ENCODE measurements around the gene PALLD. TPM values are rescaled to one million over a fixed set of nuclear protein-coding genes. Genes with fewer than 3 reads are reported as not detected.
A peak's percentile ranks its signal among the peaks of the same experiment; 100 is the strongest.

The PALLD gene
- total RNA-seq, 1 experiment from 2014 or later, result 6.5 TPM

GRCh38 chr4:168710353-168710946 is 213.6 kb downstream of the PALLD start:
- TF ChIP-seq CTCF (IDR thresholded peaks at IDR 0.05), result peak; percentile 59
- no peak for TF ChIP-seq REST (IDR thresholded peaks at IDR 0.05; ENCODE audit: insufficient read depth in 1 of 2, low read depth in 2 of 2, low read length in 1 of 2)
- Histone ChIP-seq H3K27ac (ENCODE audit: low read length) (no peak overlapping the region), H3K4me3 (ENCODE audit: low read depth in 2 of 2, low read length in 2 of 2) (no peak overlapping the region), H3K4me1 (ENCODE audit: control insufficient read depth, insufficient read depth, low read length) (no peaks in the 10 kb centered on the region), H3K27me3 (ENCODE audit: control insufficient read depth, insufficient read depth, low read length) (no peaks in the 10 kb centered on the region), H3K36me3 (ENCODE audit: control insufficient read depth, insufficient read depth, low read length) (no peaks in the 10 kb centered on the region), H3K9me3 (ENCODE audit: control insufficient read depth, insufficient read depth, low read depth, low read length) (no peaks in the 10 kb centered on the region)
- in situ Hi-C loops (cut with HindIII; ENCODE audit: low pct_unique_long_range_greater_than_20kb, low sequenced_read_pairs), result no loop called here
- BruUV-seq (replicated peaks), result no TSS peak
- POLR2A ChIA-PET, result no interaction called here
- DNase-seq (ENCODE audit: low read depth, low spot score), result peak; percentile 27
- ATAC-seq, result no peak
- CTCF ChIA-PET, result interaction anchor here (1.0 kb wide), 1 partner anchor 528 kb away, joined by 4 read pairs; no protein-coding TSS in a partner anchor
- intact Hi-C loops (cut with micrococcal nuclease; ENCODE audit: unreplicated experiment), result loop anchor here (5.0 to 10.0 kb wide), 2 partner anchors 184 to 207 kb away; no protein-coding TSS in a partner anchor

- intact Hi-C loops (cut with micrococcal nuclease; ENCODE audit: unreplicated experiment) (loop anchor here (5.0 to 10.0 kb wide), 2 partner anchors 183 to 206 kb away; no protein-coding TSS in a partner anchor), in situ Hi-C loops (cut with HindIII; ENCODE audit: low pct_unique_long_range_greater_than_20kb, low sequenced_read_pairs) (no loop called here)
- Histone ChIP-seq H3K36me3 (ENCODE audit: control insufficient read depth, insufficient read depth, low read length) (no peaks in the 10 kb centered on the region), H3K9me3 (ENCODE audit: control insufficient read depth, insufficient read depth, low read depth, low read length) (no peaks in the 10 kb centered on the region), H3K27ac (ENCODE audit: low read length) (no peak overlapping the region), H3K4me3 (ENCODE audit: low read depth in 2 of 2, low read length in 2 of 2) (no peak overlapping the region), H3K4me1 (ENCODE audit: control insufficient read depth, insufficient read depth, low read length) (no peaks in the 10 kb centered on the region), H3K27me3 (ENCODE audit: control insufficient read depth, insufficient read depth, low read length) (no peaks in the 10 kb centered on the region)
- TF ChIP-seq POLR2AphosphoS5 (IDR thresholded peaks at IDR 0.05; ENCODE audit: low read depth, low read length), result no peak
- TF ChIP-seq TCF7L2 (IDR thresholded peaks at IDR 0.05; ENCODE audit: low read depth, low read length), result no peak
- no peak for TF ChIP-seq SIN3A (IDR thresholded peaks at IDR 0.05; ENCODE audit: borderline replicate concordance, insufficient read depth, low read depth, low read length)
- TF ChIP-seq REST (IDR thresholded peaks at IDR 0.05; ENCODE audit: insufficient read depth in 1 of 2, low read depth in 2 of 2, low read length in 1 of 2), result no peak
- TF ChIP-seq CTCF (IDR thresholded peaks at IDR 0.05), result no peak
- no peak for DNase-seq (ENCODE audit: low read depth, low spot score)
- no peak for ATAC-seq
- no TSS peak for BruUV-seq (replicated peaks)
- ChIA-PET POLR2A (no interaction called here), CTCF (interaction anchor here (1.0 kb wide), 1 partner anchor 529 kb away, joined by 4 read pairs; no protein-coding TSS in a partner anchor)
Measured at GRCh38 chr4:168711197-168712140, 214.6 kb downstream of the PALLD start.

Data from Panc1 (cell line).